Measurements from ENCODE around the gene JAZF1. TPM values are rescaled to one million over a fixed set of nuclear protein-coding genes. Genes with fewer than 3 reads are reported as not detected.

The JAZF1 gene
- total and polyA plus RNA-seq, 2 experiments from 2014 or later, result 9.5 to 12.1 TPM

- Histone ChIP-seq H3K79me2 (no peaks in the 10 kb centered on the region), H3K4me1 (ENCODE audit: insufficient read depth) (no peaks in the 10 kb centered on the region), H3K27me3 (no peaks in the 10 kb centered on the region), H3K9me3 (ENCODE audit: low read depth) (no peaks in the 10 kb centered on the region), H2AFZ (no peak overlapping the region), H3K4me3 (no peak overlapping the region), H4K20me1 (ENCODE audit: insufficient read depth, poor library complexity, severe bottlenecking) (no peaks in the 10 kb centered on the region), H3K36me3 (replicated peaks; ENCODE audit: insufficient read depth, low read depth) (no peaks in the 10 kb centered on the region), H3K4me2 (no peak overlapping the region), H3K27ac (no peak overlapping the region), H3K9me2 (replicated peaks; ENCODE audit: insufficient read depth) (no peaks in the 10 kb centered on the region)
- no peak for TF ChIP-seq EZH2 (IDR thresholded peaks at IDR 0.05; ENCODE audit: borderline replicate concordance)
- TF ChIP-seq EZH2phosphoT487 (IDR thresholded peaks at IDR 0.05; ENCODE audit: low read depth, severe bottlenecking, unreplicated experiment), result no peak
- TF ChIP-seq, protein P1, sequence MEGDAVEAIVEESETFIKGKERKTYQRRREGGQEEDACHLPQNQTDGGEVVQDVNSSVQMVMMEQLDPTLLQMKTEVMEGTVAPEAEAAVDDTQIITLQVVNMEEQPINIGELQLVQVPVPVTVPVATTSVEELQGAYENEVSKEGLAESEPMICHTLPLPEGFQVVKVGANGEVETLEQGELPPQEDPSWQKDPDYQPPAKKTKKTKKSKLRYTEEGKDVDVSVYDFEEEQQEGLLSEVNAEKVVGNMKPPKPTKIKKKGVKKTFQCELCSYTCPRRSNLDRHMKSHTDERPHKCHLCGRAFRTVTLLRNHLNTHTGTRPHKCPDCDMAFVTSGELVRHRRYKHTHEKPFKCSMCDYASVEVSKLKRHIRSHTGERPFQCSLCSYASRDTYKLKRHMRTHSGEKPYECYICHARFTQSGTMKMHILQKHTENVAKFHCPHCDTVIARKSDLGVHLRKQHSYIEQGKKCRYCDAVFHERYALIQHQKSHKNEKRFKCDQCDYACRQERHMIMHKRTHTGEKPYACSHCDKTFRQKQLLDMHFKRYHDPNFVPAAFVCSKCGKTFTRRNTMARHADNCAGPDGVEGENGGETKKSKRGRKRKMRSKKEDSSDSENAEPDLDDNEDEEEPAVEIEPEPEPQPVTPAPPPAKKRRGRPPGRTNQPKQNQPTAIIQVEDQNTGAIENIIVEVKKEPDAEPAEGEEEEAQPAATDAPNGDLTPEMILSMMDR (IDR thresholded peaks at IDR 0.05; ENCODE audit: poor library complexity), result no peak
- no peak for DNase-seq (ENCODE audit: low spot score)
Observed at GRCh38 chr7:28191751-28192150, 11.2 kb upstream of the JAZF1 start.

GRCh38 chr7:28191184-28191583 is 10.6 kb upstream of the JAZF1 start:
- TF ChIP-seq EZH2 (IDR thresholded peaks at IDR 0.05; ENCODE audit: borderline replicate concordance) (no peak), EZH2phosphoT487 (IDR thresholded peaks at IDR 0.05; ENCODE audit: low read depth, severe bottlenecking, unreplicated experiment) (no peak)
- TF ChIP-seq, protein P1 (IDR thresholded peaks at IDR 0.05; ENCODE audit: poor library complexity), result no peak
- Histone ChIP-seq H3K4me1 (ENCODE audit: insufficient read depth) (no peaks in the 10 kb centered on the region), H3K36me3 (replicated peaks; ENCODE audit: insufficient read depth, low read depth) (no peaks in the 10 kb centered on the region), H3K9me3 (ENCODE audit: low read depth) (no peaks in the 10 kb centered on the region), H3K4me3 (no peak overlapping the region), H2AFZ (no peak overlapping the region), H4K20me1 (ENCODE audit: insufficient read depth, poor library complexity, severe bottlenecking) (no peaks in the 10 kb centered on the region), H3K4me2 (no peak overlapping the region), H3K9me2 (replicated peaks; ENCODE audit: insufficient read depth) (no peaks in the 10 kb centered on the region), H3K27ac (no peak overlapping the region), H3K27me3 (no peaks in the 10 kb centered on the region), H3K79me2 (no peaks in the 10 kb centered on the region)
- WGBS (ENCODE audit: low lambda C conversion rate, missing lambda C conversion rate), result 97% methylated on average over 2 of the region's 2 CpGs
- no peak for DNase-seq (ENCODE audit: low spot score)

DNA sequence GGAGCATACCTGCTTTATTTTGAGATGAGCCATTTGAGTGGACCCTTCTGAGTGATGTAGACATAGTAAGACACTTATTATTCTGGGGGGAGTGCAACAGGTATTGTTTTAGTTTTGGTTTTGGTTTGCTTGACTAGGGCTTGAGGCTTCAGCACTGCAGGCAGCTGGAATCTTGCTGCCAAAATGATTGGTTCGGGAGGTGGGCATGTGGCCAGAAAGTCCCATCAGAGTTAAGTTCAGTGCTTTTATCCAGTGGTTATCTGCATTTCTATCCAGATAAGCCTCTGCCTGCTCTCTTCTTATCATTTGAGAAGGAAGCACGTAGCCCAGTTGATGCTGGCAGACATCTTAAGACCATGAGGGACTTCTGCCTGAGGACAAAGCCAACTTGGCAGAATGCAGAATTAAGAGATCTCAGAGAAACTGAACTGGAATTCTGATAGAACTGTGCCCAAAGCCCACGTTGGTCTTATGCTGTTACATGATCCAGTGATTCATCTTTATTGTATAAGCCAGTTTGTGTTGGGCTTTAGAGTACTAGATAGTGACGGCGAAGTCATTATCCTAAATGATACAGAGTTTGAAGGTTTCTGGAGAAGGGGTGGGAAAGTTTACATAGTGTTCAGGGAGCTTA is 9.6 kb upstream of the JAZF1 start:
- no peaks in the 10 kb centered on the region for H4K20me1 ChIP-seq (ENCODE audit: insufficient read depth, poor library complexity, severe bottlenecking)

More for the DNA sequence above, 9.6 kb upstream of the JAZF1 start:
- Histone ChIP-seq H3K79me2 (no peaks in the 10 kb centered on the region), H3K9me2 (replicated peaks; ENCODE audit: insufficient read depth) (no peaks in the 10 kb centered on the region), H3K4me3 (no peak overlapping the region), H3K27ac (no peak overlapping the region), H3K36me3 (replicated peaks; ENCODE audit: insufficient read depth, low read depth) (no peaks in the 10 kb centered on the region), H3K9me3 (ENCODE audit: low read depth) (no peaks in the 10 kb centered on the region), H3K4me1 (ENCODE audit: insufficient read depth) (no peaks in the 10 kb centered on the region), H3K4me2 (peak overlapping the region; percentile 12), H3K27me3 (no peaks in the 10 kb centered on the region), H2AFZ (peak overlapping the region; percentile 18)
- DNase-seq (ENCODE audit: low spot score), result no peak
- 30% methylated on average over 5 of the region's 5 CpGs for WGBS (ENCODE audit: low lambda C conversion rate, missing lambda C conversion rate)
- no peak for TF ChIP-seq EZH2 (IDR thresholded peaks at IDR 0.05; ENCODE audit: borderline replicate concordance)
- TF ChIP-seq, protein P1 (IDR thresholded peaks at IDR 0.05; ENCODE audit: poor library complexity), result no peak
- no peak for TF ChIP-seq EZH2phosphoT487 (IDR thresholded peaks at IDR 0.05; ENCODE audit: low read depth, severe bottlenecking, unreplicated experiment)

Measured in hepatocyte (in vitro differentiated cells).